ENCODE results near the gene ST6GALNAC5.

The ST6GALNAC5 gene

GRCh38 chr1:77039739-77040138, 172.5 kb downstream of the ST6GALNAC5 start:
- no peak for DNase-seq (ENCODE audit: low read depth in 2 of 3, low spot score in 1 of 3)

GRCh38 chr1:77040826-77041225, 173.5 kb downstream of the ST6GALNAC5 start:
- no peak for DNase-seq (ENCODE audit: low read depth in 2 of 3, low spot score in 1 of 3)

GRCh38 chr1:77044133-77044849, 177.0 kb downstream of the ST6GALNAC5 start:
- DNase-seq (ENCODE audit: low read depth in 2 of 3, low spot score in 1 of 3) = peak in 1 of 3 donors; percentile 1

- DNase-seq (ENCODE audit: low read depth in 2 of 3, low spot score in 1 of 3) = no peak
Measured at GRCh38 chr1:77047575-77047974, 180.3 kb downstream of the ST6GALNAC5 start.

GRCh38 chr1:77047978-77048614, 180.8 kb downstream of the ST6GALNAC5 start:
- no peak for DNase-seq (ENCODE audit: low read depth in 2 of 3, low spot score in 1 of 3)

- no peak for DNase-seq (ENCODE audit: low read depth in 2 of 3, low spot score in 1 of 3)
Measured at GRCh38 chr1:77048615-77049005, 181.3 kb downstream of the ST6GALNAC5 start.

- no peak for DNase-seq (ENCODE audit: low read depth in 2 of 3, low spot score in 1 of 3)
Measured at GRCh38 chr1:77051425-77051824, 184.1 kb downstream of the ST6GALNAC5 start.

- DNase-seq (ENCODE audit: low read depth in 2 of 3, low spot score in 1 of 3) = no peak
Measured at GRCh38 chr1:77056525-77056924, 189.2 kb downstream of the ST6GALNAC5 start.

- DNase-seq (ENCODE audit: low read depth in 2 of 3, low spot score in 1 of 3) = no peak
Measured at GRCh38 chr1:77057994-77058585, 190.8 kb downstream of the ST6GALNAC5 start.

- no peak for DNase-seq (ENCODE audit: low read depth in 2 of 3, low spot score in 1 of 3)
Measured at GRCh38 chr1:77060000-77060399, 192.7 kb downstream of the ST6GALNAC5 start.

- DNase-seq (ENCODE audit: low read depth in 2 of 3, low spot score in 1 of 3) = no peak
Measured at GRCh38 chr1:77061162-77061561, 193.9 kb downstream of the ST6GALNAC5 start.

- no peak for DNase-seq (ENCODE audit: low read depth in 2 of 3, low spot score in 1 of 3)
Measured at GRCh38 chr1:77063118-77063517, 195.8 kb downstream of the ST6GALNAC5 start.

GRCh38 chr1:77064246-77064645, 197.0 kb downstream of the ST6GALNAC5 start:
- DNase-seq (ENCODE audit: low read depth in 2 of 3, low spot score in 1 of 3) = no peak

- DNase-seq (ENCODE audit: low read depth in 2 of 3, low spot score in 1 of 3) = no peak
Measured at GRCh38 chr1:77065693-77066342, 198.5 kb downstream of the ST6GALNAC5 start.

GRCh38 chr1:77068013-77068412, 200.7 kb downstream of the ST6GALNAC5 start:
- DNase-seq (ENCODE audit: low read depth in 2 of 3, low spot score in 1 of 3) = no peak

- DNase-seq (ENCODE audit: low read depth in 2 of 3, low spot score in 1 of 3) = no peak
Measured at GRCh38 chr1:77076759-77077158, 209.5 kb downstream of the ST6GALNAC5 start.

- no peak for DNase-seq (ENCODE audit: low read depth in 2 of 3, low spot score in 1 of 3)
Measured at GRCh38 chr1:77081834-77082233, 214.6 kb downstream of the ST6GALNAC5 start.

- DNase-seq (ENCODE audit: low read depth in 2 of 3, low spot score in 1 of 3) = no peak
Measured at GRCh38 chr1:77084457-77084856, 217.2 kb downstream of the ST6GALNAC5 start.

GRCh38 chr1:77085109-77085508, 217.8 kb downstream of the ST6GALNAC5 start:
- DNase-seq (ENCODE audit: low read depth in 2 of 3, low spot score in 1 of 3) = no peak

- no peak for DNase-seq (ENCODE audit: low read depth in 2 of 3, low spot score in 1 of 3)
Measured at GRCh38 chr1:77089756-77090155, 222.5 kb downstream of the ST6GALNAC5 start.

- DNase-seq (ENCODE audit: low read depth in 2 of 3, low spot score in 1 of 3) = no peak
Measured at GRCh38 chr1:77095236-77095635, 228.0 kb downstream of the ST6GALNAC5 start.

Measured in stimulated activated CD4-positive, alpha-beta T cell treated with anti-CD3 and anti-CD28 coated beads, Interleukin-12 subunit alpha, Interleukin-12 subunit beta, amount 100 ng/mL, for 48 hours (primary cell).